GM19397 (cell line): ENCODE results near the gene NTN3.
"Not testable (repeated sequence)": the region's sequence is repeated elsewhere in the genome, so short reads cannot be mapped to it uniquely, and the experiment has no call there.

Experiments
- ATAC-seq: cut with Tn5 transposase; IDR thresholded peaks from one replicate; pipeline ENCODE4 v1.9.1; 2021; ENCODE audit warnings: mild to moderate bottlenecking, moderate library complexity; ENCODE audit not compliant: unreplicated experiment

The NTN3 gene

GRCh38 chr16:2471016-2471652, at the start of gene NTN3:
Gene NTN3 (plus strand): TSS chr16:2471297. CDS start chr16:2471702, 405 bp downstream.
- no peak for ATAC-seq

GRCh38 chr16:2422123-2422867, 48.8 kb upstream of the NTN3 start:
- ATAC-seq = no peak

GRCh38 chr16:2424061-2425007, 46.8 kb upstream of the NTN3 start:
- no peak for ATAC-seq

GRCh38 chr16:2425008-2425518, 46.0 kb upstream of the NTN3 start:
- no peak for ATAC-seq

GRCh38 chr16:2425825-2426430, 45.2 kb upstream of the NTN3 start:
- no peak for ATAC-seq

- no peak for ATAC-seq
Measured at GRCh38 chr16:2426941-2427361, 44.1 kb upstream of the NTN3 start.

GRCh38 chr16:2427526-2427925, 43.6 kb upstream of the NTN3 start:
- ATAC-seq = no peak

GRCh38 chr16:2428051-2428783, 42.9 kb upstream of the NTN3 start:
- ATAC-seq = no peak

GRCh38 chr16:2428784-2429033, 42.4 kb upstream of the NTN3 start:
- no peak for ATAC-seq

GRCh38 chr16:2429034-2429770, 41.9 kb upstream of the NTN3 start, which contains the start of gene CCNF:
Gene CCNF (plus strand): TSS chr16:2429447. CDS start chr16:2429482, 35 bp downstream.
- peak; percentile 83 for ATAC-seq

- peak; percentile 15 for ATAC-seq
Measured at GRCh38 chr16:2429771-2430663, 41.1 kb upstream of the NTN3 start.

- ATAC-seq = no peak
Measured at GRCh38 chr16:2432286-2432685, 38.8 kb upstream of the NTN3 start.

GRCh38 chr16:2432801-2433505, 38.1 kb upstream of the NTN3 start:
- no peak for ATAC-seq

GRCh38 chr16:2435236-2435635, 35.9 kb upstream of the NTN3 start:
- not testable (repeated sequence) for ATAC-seq

- ATAC-seq = no peak
Measured at GRCh38 chr16:2436110-2436509, 35.0 kb upstream of the NTN3 start.

GRCh38 chr16:2437032-2437790, 33.9 kb upstream of the NTN3 start:
- ATAC-seq = no peak

- ATAC-seq = no peak
Measured at GRCh38 chr16:2438121-2438520, 33.0 kb upstream of the NTN3 start.
